Measurements from ENCODE around the gene BCAM. TPM values are rescaled to one million over a fixed set of nuclear protein-coding genes. Genes with fewer than 3 reads are reported as not detected.

Gene BCAM
- total RNA-seq, 4 donors from 2014 or later: 32.2 to 40.2 (median 37.1) TPM

- DNase-seq: no peak
- Histone ChIP-seq H3K36me3 (no peaks in the 10 kb centered on the region), H3K27ac (no peak overlapping the region), H3K4me3 (no peak overlapping the region), H3K9me3 (no peaks in the 10 kb centered on the region), H3K27me3 (no peaks in the 10 kb centered on the region), H3K4me1 (peaks cover 0 to 1% (median under 1%) of the 10 kb centered on the region in 4 donors)
- TF ChIP-seq, protein P1, sequence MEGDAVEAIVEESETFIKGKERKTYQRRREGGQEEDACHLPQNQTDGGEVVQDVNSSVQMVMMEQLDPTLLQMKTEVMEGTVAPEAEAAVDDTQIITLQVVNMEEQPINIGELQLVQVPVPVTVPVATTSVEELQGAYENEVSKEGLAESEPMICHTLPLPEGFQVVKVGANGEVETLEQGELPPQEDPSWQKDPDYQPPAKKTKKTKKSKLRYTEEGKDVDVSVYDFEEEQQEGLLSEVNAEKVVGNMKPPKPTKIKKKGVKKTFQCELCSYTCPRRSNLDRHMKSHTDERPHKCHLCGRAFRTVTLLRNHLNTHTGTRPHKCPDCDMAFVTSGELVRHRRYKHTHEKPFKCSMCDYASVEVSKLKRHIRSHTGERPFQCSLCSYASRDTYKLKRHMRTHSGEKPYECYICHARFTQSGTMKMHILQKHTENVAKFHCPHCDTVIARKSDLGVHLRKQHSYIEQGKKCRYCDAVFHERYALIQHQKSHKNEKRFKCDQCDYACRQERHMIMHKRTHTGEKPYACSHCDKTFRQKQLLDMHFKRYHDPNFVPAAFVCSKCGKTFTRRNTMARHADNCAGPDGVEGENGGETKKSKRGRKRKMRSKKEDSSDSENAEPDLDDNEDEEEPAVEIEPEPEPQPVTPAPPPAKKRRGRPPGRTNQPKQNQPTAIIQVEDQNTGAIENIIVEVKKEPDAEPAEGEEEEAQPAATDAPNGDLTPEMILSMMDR (IDR thresholded peaks at IDR 0.05): no peak
- TF ChIP-seq POLR2A (IDR thresholded peaks at IDR 0.05): no peak
Observed at GRCh38 chr19:44839276-44839675, 30.4 kb downstream of the BCAM start.

- Histone ChIP-seq H3K4me1 (peaks cover 0 to 15% (median 4%) of the 10 kb centered on the region in 4 donors), H3K27me3 (no peaks in the 10 kb centered on the region), H3K4me3 (no peak overlapping the region), H3K27ac (no peak overlapping the region), H3K36me3 (no peaks in the 10 kb centered on the region), H3K9me3 (peaks cover 0 to 5% (median 0%) of the 10 kb centered on the region in 4 donors)
- TF ChIP-seq, protein P1 (IDR thresholded peaks at IDR 0.05): no peak
- TF ChIP-seq POLR2A (IDR thresholded peaks at IDR 0.05): no peak
- DNase-seq: no peak
Observed at GRCh38 chr19:44840811-44841210, 31.9 kb downstream of the BCAM start.

- H3K4me3 ChIP-seq: no peak overlapping the region
- peaks cover 0 to 5% (median 0%) of the 10 kb centered on the region in 4 donors for H3K9me3 ChIP-seq
- H3K27me3 ChIP-seq: no peaks in the 10 kb centered on the region
- DNase-seq: no peak
- H3K36me3 ChIP-seq: no peaks in the 10 kb centered on the region
- H3K27ac ChIP-seq: no peak overlapping the region
- H3K4me1 ChIP-seq: peaks cover 0 to 15% (median 6%) of the 10 kb centered on the region in 4 donors
- TF ChIP-seq, protein P1 (IDR thresholded peaks at IDR 0.05): no peak
- no peak for TF ChIP-seq POLR2A (IDR thresholded peaks at IDR 0.05)
Observed at GRCh38 chr19:44841231-44841630, 32.3 kb downstream of the BCAM start.

- peak overlapping the region in 3 of 4 donors; percentile 58 to 95 (median 88) for H3K4me3 ChIP-seq
- DNase-seq: no peak
Observed at GRCh38 chr19:44845286-44845611, 36.3 kb downstream of the BCAM start.

DNA sequence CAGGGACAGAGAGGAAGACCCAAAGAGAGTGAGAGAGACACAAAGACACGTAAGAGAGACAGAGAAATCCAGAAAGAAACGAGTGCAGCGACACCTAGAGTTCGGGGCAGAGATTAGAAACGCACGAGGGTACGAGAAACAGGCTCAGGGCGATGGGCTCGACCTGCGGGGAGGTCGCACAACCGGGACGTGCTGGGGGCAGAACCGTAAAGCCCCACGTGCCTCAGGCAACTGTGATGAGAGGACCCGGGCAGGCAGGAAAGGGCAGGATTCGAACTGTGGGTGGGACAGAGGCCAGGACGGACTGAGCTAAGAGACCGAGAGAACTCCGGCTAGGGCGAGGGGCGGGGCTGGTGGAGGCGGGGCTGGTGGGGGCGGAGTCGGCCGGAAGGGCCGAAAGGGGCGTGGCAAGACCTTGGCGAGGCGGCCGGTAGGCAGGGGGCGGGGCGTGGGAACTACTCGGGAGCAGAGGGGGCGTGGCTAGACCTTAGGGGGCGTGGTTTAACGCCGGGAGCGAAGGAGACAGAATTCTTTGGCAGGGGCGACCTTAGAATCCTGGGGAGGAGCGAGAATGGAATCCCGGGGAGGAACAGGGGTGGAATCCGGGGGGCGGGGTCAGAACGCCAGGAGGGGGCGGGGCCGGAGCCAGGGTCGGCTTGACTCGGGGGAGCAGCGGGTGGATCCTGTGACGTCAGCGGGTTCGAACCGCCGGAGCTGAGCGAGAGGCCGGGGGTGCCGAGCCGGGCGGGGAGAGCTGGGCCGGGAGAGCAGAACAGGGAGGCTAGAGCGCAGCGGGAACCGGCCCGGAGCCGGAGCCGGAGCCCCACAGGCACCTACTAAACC lies 36.9 kb downstream of the BCAM start, which contains the start of gene NECTIN2:
Gene NECTIN2, plus strand, starts transcription at position 686 of the 843 bp plus-strand sequence. CDS start 229 bp downstream, outside the sequence.
- Histone ChIP-seq H3K4me3 (peak within 1 kb of the TSS; percentile 58 to 95 (median 82)), H3K9me3 (peaks cover 0 to 5% (median 0%) of the 10 kb centered on the region in 4 donors), H3K36me3 (no peaks in the 10 kb centered on the region), H3K27ac (peak within 1 kb of the TSS; percentile 75 to 97 (median 96)), H3K27me3 (no peaks in the 10 kb centered on the region), H3K4me1 (peaks cover 0 to 38% (median 12%) of the 10 kb centered on the region in 4 donors)
- peak; percentile 88 to 95 for TF ChIP-seq POLR2A (IDR thresholded peaks at IDR 0.05)
- TF ChIP-seq, protein P1 (IDR thresholded peaks at IDR 0.05): peak; percentile 10 to 89 (median 74)
- peak; percentile 85 to 100 (median 99) for DNase-seq

More at GRCh38 chr19:44845286-44845611, 36.3 kb downstream of the BCAM start:
- H3K27ac ChIP-seq: peak overlapping the region; percentile 56 to 97 (median 80)
- H3K4me1 ChIP-seq: peaks cover 0 to 38% (median 12%) of the 10 kb centered on the region in 4 donors
- H3K9me3 ChIP-seq: peaks cover 0 to 5% (median 0%) of the 10 kb centered on the region in 4 donors
- H3K36me3 ChIP-seq: no peaks in the 10 kb centered on the region
- no peak for TF ChIP-seq POLR2A (IDR thresholded peaks at IDR 0.05)
- TF ChIP-seq, protein P1 (IDR thresholded peaks at IDR 0.05): no peak
- no peaks in the 10 kb centered on the region for H3K27me3 ChIP-seq
